ENCODE measurements around the gene WDR91.
"Not testable (repeated sequence)": the region's sequence is repeated elsewhere in the genome, so short reads cannot be mapped to it uniquely, and the experiment has no call there.

WDR91 gene

GRCh38 chr7:135175931-135176330 lies 35.4 kb downstream of the WDR91 start:
- no peak for DNase-seq

GRCh38 chr7:135174941-135175340 lies 36.4 kb downstream of the WDR91 start:
- no peak for DNase-seq

- not testable (repeated sequence) for DNase-seq
Observed at GRCh38 chr7:135173916-135174315, 37.4 kb downstream of the WDR91 start.

- DNase-seq: not testable (repeated sequence)
Observed at GRCh38 chr7:135171581-135172291, 39.6 kb downstream of the WDR91 start.

- DNase-seq: not testable (repeated sequence)
Observed at GRCh38 chr7:135170998-135171481, 40.3 kb downstream of the WDR91 start.

GRCh38 chr7:135170274-135170997 lies 40.9 kb downstream of the WDR91 start, which contains the start of gene CYREN:
Gene CYREN (minus strand): TSS chr7:135170707. CDS start chr7:135168922, 1,785 bp downstream.
- DNase-seq: peak; percentile 79

GRCh38 chr7:135169964-135170273 lies 41.4 kb downstream of the WDR91 start:
- no peak for DNase-seq

- no peak for DNase-seq
Observed at GRCh38 chr7:135169141-135169963, 42.0 kb downstream of the WDR91 start.

GRCh38 chr7:135168489-135169140 lies 42.7 kb downstream of the WDR91 start:
- no peak for DNase-seq

- DNase-seq: no peak
Observed at GRCh38 chr7:135168001-135168400, 43.3 kb downstream of the WDR91 start.

GRCh38 chr7:135167365-135167917 lies 43.9 kb downstream of the WDR91 start:
- DNase-seq: no peak

GRCh38 chr7:135166338-135166990 lies 44.9 kb downstream of the WDR91 start:
- no peak for DNase-seq

- no peak for DNase-seq
Observed at GRCh38 chr7:135165862-135166261, 45.5 kb downstream of the WDR91 start.

GRCh38 chr7:135164357-135165061 lies 46.8 kb downstream of the WDR91 start:
- no peak for DNase-seq

- no peak for DNase-seq
Observed at GRCh38 chr7:135162382-135163001, 48.8 kb downstream of the WDR91 start.

- DNase-seq: no peak
Observed at GRCh38 chr7:135161669-135162068, 49.7 kb downstream of the WDR91 start.

- DNase-seq: no peak
Observed at GRCh38 chr7:135160858-135161653, 50.3 kb downstream of the WDR91 start.

- DNase-seq: no peak
Observed at GRCh38 chr7:135160098-135160857, 51.0 kb downstream of the WDR91 start.

Data from activated CD4-positive, alpha-beta T cell treated with anti-CD3 and anti-CD28 coated beads for 1 hour (primary cell).